Ishikawa (cell line): ENCODE results near the gene HSD11B1L.

Experiments
- FOXM1 ChIP-seq: IDR thresholded peaks from 2 replicates; pipeline ENCODE4 v1.6.1; 2012; ENCODE audit warnings: low read depth, borderline replicate concordance
- YY1 ChIP-seq: IDR thresholded peaks from 2 replicates; pipeline ENCODE4 v1.6.1; 2012; ENCODE audit warnings: low read depth

GRCh38 chr19:5727453-5728050, 46.7 kb downstream of the HSD11B1L start:
- TF ChIP-seq FOXM1 (no peak), YY1 (no peak)
